Posterior vena cava (tissue), 2 donors: ENCODE measurements around the gene TMEM145. TPM values are rescaled to one million over a fixed set of nuclear protein-coding genes. Genes with fewer than 3 reads are reported as not detected.

Experiments used
- DNase-seq: peaks from one replicate; pipeline ENCODE4 v3.0.0-alpha.2; 2020; ENCODE audit warnings: low spot score
- intact Hi-C, 2 donors: fragments of 100-400 bp; cut with DNase I; formaldehyde crosslinking; loops; one replicate each; pipeline versions ENCODE4 v1.14.1 to v1.14.2; 2022 to 2023
- total RNA-seq, 2 donors: library from RNA; stranded (reverse); fragmentation: NEBNext Ultra II Directional; extraction: Animal tissue kit (Norgen Biotek cat#: 25700); gene quantifications; one replicate each; pipeline ENCODE4 v1.2.1, GENCODE V29; 2021
- donor health status: DM: yes; HTN: yes; CAD: no.
- donor health status: DM: yes; HTN: yes; CAD: no.

TMEM145 gene
- total RNA-seq, 2 donors from 2014 or later: 0.14 TPM; not detected in 1

GRCh38 chr19:42286349-42287016 is 26.6 kb upstream of the TMEM145 start:
- intact Hi-C loops: no loop called here
- no peak for DNase-seq

- DNase-seq: no peak
- intact Hi-C loops: no loop called here
These were observed 25.9 kb upstream of the TMEM145 start for GRCh38 chr19:42287017-42287826.

- intact Hi-C loops: no loop called here
- no peak for DNase-seq
These were observed 25.3 kb upstream of the TMEM145 start for GRCh38 chr19:42287827-42288107.

GRCh38 chr19:42288387-42288786 is 24.7 kb upstream of the TMEM145 start:
- intact Hi-C loops: no loop called here
- DNase-seq: no peak

GRCh38 chr19:42288881-42289555 is 24.1 kb upstream of the TMEM145 start:
- intact Hi-C loops: no loop called here
- no peak for DNase-seq

- intact Hi-C loops: loop anchor here in 1 of 2 donors (10.0 kb wide), 1 partner anchor 45 kb away; the partner anchor contains the start of gene GSK3A
These were observed 23.5 kb upstream of the TMEM145 start for GRCh38 chr19:42289556-42290041.

GRCh38 chr19:42290136-42290522 is 23.0 kb upstream of the TMEM145 start:
- intact Hi-C loops: loop anchor here in 1 of 2 donors (10.0 kb wide), 1 partner anchor 45 kb away; the partner anchor contains the start of gene GSK3A
- no peak for DNase-seq

More at GRCh38 chr19:42289556-42290041, 23.5 kb upstream of the TMEM145 start:
- no peak for DNase-seq

- intact Hi-C loops: loop anchor here in 1 of 2 donors (10.0 kb wide), 1 partner anchor 46 kb away; the partner anchor contains the start of gene GSK3A
- DNase-seq: no peak
These were observed 22.3 kb upstream of the TMEM145 start for GRCh38 chr19:42290523-42291434.

GRCh38 chr19:42291435-42291810 is 21.7 kb upstream of the TMEM145 start:
- intact Hi-C loops: loop anchor here in 1 of 2 donors (10.0 kb wide), 1 partner anchor 47 kb away; the partner anchor contains the start of gene GSK3A
- no peak for DNase-seq

GRCh38 chr19:42292042-42292960 is 20.8 kb upstream of the TMEM145 start:
- no peak for DNase-seq

GRCh38 chr19:42292963-42293362 is 20.1 kb upstream of the TMEM145 start:
- intact Hi-C loops: loop anchor here in 1 of 2 donors (10.0 kb wide), 1 partner anchor 48 kb away; the partner anchor contains the start of gene GSK3A
- DNase-seq: no peak

More at GRCh38 chr19:42292042-42292960, 20.8 kb upstream of the TMEM145 start:
- intact Hi-C loops: loop anchor here in 1 of 2 donors (10.0 kb wide), 1 partner anchor 48 kb away; the partner anchor contains the start of gene GSK3A

- intact Hi-C loops: loop anchor here in 1 of 2 donors (10.0 kb wide), 1 partner anchor 49 kb away; the partner anchor contains the start of gene GSK3A
- no peak for DNase-seq
These were observed 19.6 kb upstream of the TMEM145 start for GRCh38 chr19:42293540-42293939.

GRCh38 chr19:42293948-42294347 is 19.2 kb upstream of the TMEM145 start:
- intact Hi-C loops: loop anchor here in 1 of 2 donors (10.0 kb wide), 1 partner anchor 49 kb away; the partner anchor contains the start of gene GSK3A

GRCh38 chr19:42294471-42295137 is 18.5 kb upstream of the TMEM145 start:
- no peak for DNase-seq
- intact Hi-C loops: loop anchor here in 1 of 2 donors (10.0 kb wide), 1 partner anchor 50 kb away; the partner anchor contains the start of gene GSK3A

More at GRCh38 chr19:42293948-42294347, 19.2 kb upstream of the TMEM145 start:
- DNase-seq: no peak

- intact Hi-C loops: loop anchor here in 1 of 2 donors (10.0 kb wide), 1 partner anchor 51 kb away; the partner anchor contains the start of gene GSK3A
- no peak for DNase-seq
These were observed 17.8 kb upstream of the TMEM145 start for GRCh38 chr19:42295342-42295741.

GRCh38 chr19:42295831-42296525 is 17.1 kb upstream of the TMEM145 start:
- DNase-seq: peak; percentile 94
- intact Hi-C loops: loop anchor here in 1 of 2 donors (10.0 kb wide), 1 partner anchor 51 kb away; the partner anchor contains the start of gene GSK3A
